ENCODE data around the gene DNAJB14. TPM values are rescaled to one million over a fixed set of nuclear protein-coding genes. Genes with fewer than 3 reads are reported as not detected.

The DNAJB14 gene
- total RNA-seq, 2 experiments from 2014 or later, result 33.3 to 34.1 TPM

- Mint-ChIP-seq H3K36me3 (peaks cover 38% of the 10 kb centered on the region), H3K4me3 (no peak overlapping the region), H3K9me3 (no peaks in the 10 kb centered on the region), H3K4me1 (peaks cover 31% of the 10 kb centered on the region), H3K27me3 (no peaks in the 10 kb centered on the region), H3K27ac (peak overlapping the region; percentile 42)
- DNase-seq, result no peak
Observed at GRCh38 chr4:99861120-99861905, 85.1 kb downstream of the DNAJB14 start.

GRCh38 chr4:99860521-99860920 is 85.9 kb downstream of the DNAJB14 start:
- no peak for DNase-seq
- peaks cover 35% of the 10 kb centered on the region for H3K4me1 Mint-ChIP-seq
- H3K27ac Mint-ChIP-seq, result no peak overlapping the region
- H3K36me3 Mint-ChIP-seq, result peaks cover 40% of the 10 kb centered on the region
- no peaks in the 10 kb centered on the region for H3K27me3 Mint-ChIP-seq
- no peaks in the 10 kb centered on the region for H3K9me3 Mint-ChIP-seq
- no peak overlapping the region for H3K4me3 Mint-ChIP-seq

DNA sequence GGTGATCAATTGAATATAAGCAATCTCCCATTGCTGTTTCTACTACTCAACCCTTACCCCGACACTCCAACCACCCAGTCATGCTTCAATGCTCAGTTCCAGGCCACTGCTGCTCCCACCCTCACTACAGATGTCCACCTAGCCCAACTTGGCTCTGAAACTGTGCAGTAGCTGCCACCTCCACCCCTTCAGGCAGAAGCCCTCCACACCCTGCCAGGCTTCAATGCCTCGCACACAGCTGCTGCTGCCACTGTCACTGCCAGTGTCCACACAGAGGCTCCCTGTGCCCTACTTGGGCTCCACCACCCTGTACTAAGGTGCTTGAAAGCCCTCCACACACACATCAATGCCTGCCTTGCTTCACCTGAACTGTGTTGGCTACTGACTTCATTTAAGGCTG is 86.8 kb downstream of the DNAJB14 start:
- peaks cover 44% of the 10 kb centered on the region for H3K4me1 Mint-ChIP-seq
- no peak overlapping the region for H3K27ac Mint-ChIP-seq

GRCh38 chr4:99857307-99857706 is 89.1 kb downstream of the DNAJB14 start:
- H3K4me1 Mint-ChIP-seq, result peaks cover 60% of the 10 kb centered on the region
- no peak for DNase-seq
- H3K4me3 Mint-ChIP-seq, result peak overlapping the region; percentile 15
- no peaks in the 10 kb centered on the region for H3K27me3 Mint-ChIP-seq
- peaks cover 61% of the 10 kb centered on the region for H3K36me3 Mint-ChIP-seq
- H3K9me3 Mint-ChIP-seq, result no peaks in the 10 kb centered on the region
- H3K27ac Mint-ChIP-seq, result peak overlapping the region; percentile 74

More for the DNA sequence above, 86.8 kb downstream of the DNAJB14 start:
- no peaks in the 10 kb centered on the region for H3K9me3 Mint-ChIP-seq
- peaks cover 43% of the 10 kb centered on the region for H3K36me3 Mint-ChIP-seq
- no peaks in the 10 kb centered on the region for H3K27me3 Mint-ChIP-seq
- no peak for DNase-seq
- H3K4me3 Mint-ChIP-seq, result no peak overlapping the region

DNA sequence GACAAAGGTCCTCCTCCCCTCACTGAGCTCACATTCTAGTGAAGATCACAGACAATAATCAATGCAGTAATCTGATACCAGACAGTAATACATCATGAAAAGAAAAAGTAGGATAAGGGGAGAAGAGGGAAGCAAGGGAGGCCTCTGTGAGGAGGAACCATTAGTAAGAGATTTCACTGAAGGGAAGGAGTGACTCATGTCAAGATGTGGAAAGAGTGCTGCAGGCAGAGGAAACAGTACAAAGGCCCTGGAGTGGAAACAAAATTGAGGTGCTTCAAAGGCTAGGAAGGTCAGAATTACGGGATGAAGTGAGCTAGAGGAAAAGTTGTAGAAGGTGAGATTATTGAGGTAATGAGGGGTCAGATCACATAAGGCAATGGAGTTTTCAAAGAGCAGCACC is 90.3 kb downstream of the DNAJB14 start:
- H3K9me3 Mint-ChIP-seq, result no peaks in the 10 kb centered on the region
- peak overlapping the region; percentile 15 for H3K4me3 Mint-ChIP-seq
- H3K27ac Mint-ChIP-seq, result peak overlapping the region; percentile 74
- H3K27me3 Mint-ChIP-seq, result no peaks in the 10 kb centered on the region
- H3K4me1 Mint-ChIP-seq, result peaks cover 60% of the 10 kb centered on the region
- no peak for DNase-seq
- H3K36me3 Mint-ChIP-seq, result peaks cover 57% of the 10 kb centered on the region

- Mint-ChIP-seq H3K4me1 (peaks cover 62% of the 10 kb centered on the region), H3K27ac (peak overlapping the region; percentile 67), H3K36me3 (peaks cover 60% of the 10 kb centered on the region), H3K9me3 (no peaks in the 10 kb centered on the region), H3K27me3 (no peaks in the 10 kb centered on the region), H3K4me3 (no peak overlapping the region)
- DNase-seq, result no peak
Observed at GRCh38 chr4:99855678-99856077, 90.7 kb downstream of the DNAJB14 start.

GRCh38 chr4:99853999-99854398 is 92.4 kb downstream of the DNAJB14 start:
- H3K4me3 Mint-ChIP-seq, result no peak overlapping the region
- no peak overlapping the region for H3K27ac Mint-ChIP-seq
- no peaks in the 10 kb centered on the region for H3K27me3 Mint-ChIP-seq
- peaks cover 65% of the 10 kb centered on the region for H3K36me3 Mint-ChIP-seq
- H3K4me1 Mint-ChIP-seq, result peaks cover 72% of the 10 kb centered on the region
- peaks cover 1% of the 10 kb centered on the region for H3K9me3 Mint-ChIP-seq
- DNase-seq, result no peak

DNA sequence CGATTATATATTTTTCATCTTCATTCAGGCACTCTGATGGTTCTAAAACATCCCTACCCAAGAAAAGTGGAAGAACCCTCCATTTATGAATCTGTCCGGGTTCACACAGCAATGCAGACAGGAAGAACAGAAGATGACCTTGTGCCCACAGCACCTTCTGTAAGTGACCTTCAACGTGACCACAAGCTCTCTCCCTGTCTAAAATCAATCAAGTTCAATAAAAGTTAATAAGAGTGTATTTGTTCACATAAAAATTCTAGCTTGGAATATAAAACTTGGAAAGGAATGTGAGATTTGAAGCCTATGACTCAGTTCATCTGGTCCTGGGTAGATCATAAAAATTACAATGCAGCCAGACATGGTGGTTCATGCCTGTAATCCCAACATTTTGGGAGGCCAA is 93.2 kb downstream of the DNAJB14 start:
- Mint-ChIP-seq H3K36me3 (peaks cover 68% of the 10 kb centered on the region), H3K9me3 (peaks cover 1% of the 10 kb centered on the region), H3K4me1 (peaks cover 78% of the 10 kb centered on the region), H3K27ac (peak overlapping the region; percentile 90), H3K27me3 (no peaks in the 10 kb centered on the region), H3K4me3 (no peak overlapping the region)
- DNase-seq, result no peak

- peaks cover 81% of the 10 kb centered on the region for H3K4me1 Mint-ChIP-seq
- DNase-seq, result no peak
- peak overlapping the region; percentile 38 for H3K4me3 Mint-ChIP-seq
- no peaks in the 10 kb centered on the region for H3K27me3 Mint-ChIP-seq
- peaks cover 3% of the 10 kb centered on the region for H3K9me3 Mint-ChIP-seq
- H3K36me3 Mint-ChIP-seq, result peaks cover 70% of the 10 kb centered on the region
- peak overlapping the region; percentile 90 for H3K27ac Mint-ChIP-seq
Observed at GRCh38 chr4:99852199-99852749, 94.1 kb downstream of the DNAJB14 start.

DNA sequence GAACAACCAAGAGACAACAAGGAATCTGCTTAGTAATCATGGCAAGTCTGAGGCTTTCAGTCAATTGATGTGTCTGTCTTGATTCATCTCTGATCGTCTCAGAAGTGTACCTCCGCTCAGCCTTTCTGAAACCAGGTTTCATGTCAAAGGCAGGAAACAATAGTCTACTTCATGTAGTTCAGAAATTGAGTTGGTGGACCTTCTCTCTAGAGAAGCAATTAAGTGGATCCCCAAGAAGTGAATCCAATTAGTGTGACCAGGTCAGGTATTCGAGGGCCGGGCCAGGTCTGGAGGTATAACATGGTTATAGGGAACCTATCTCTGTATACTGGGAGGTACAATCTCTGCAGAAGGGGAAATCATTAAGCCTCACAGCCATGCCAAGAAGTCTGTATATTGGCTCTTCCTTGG is 97.8 kb downstream of the DNAJB14 start:
- Mint-ChIP-seq H3K4me1 (peaks cover 80% of the 10 kb centered on the region), H3K36me3 (peaks cover 63% of the 10 kb centered on the region), H3K27ac (peak overlapping the region; percentile 98), H3K4me3 (peak overlapping the region; percentile 29), H3K27me3 (no peaks in the 10 kb centered on the region), H3K9me3 (peaks cover 5% of the 10 kb centered on the region)
- DNase-seq, result no peak

DNA sequence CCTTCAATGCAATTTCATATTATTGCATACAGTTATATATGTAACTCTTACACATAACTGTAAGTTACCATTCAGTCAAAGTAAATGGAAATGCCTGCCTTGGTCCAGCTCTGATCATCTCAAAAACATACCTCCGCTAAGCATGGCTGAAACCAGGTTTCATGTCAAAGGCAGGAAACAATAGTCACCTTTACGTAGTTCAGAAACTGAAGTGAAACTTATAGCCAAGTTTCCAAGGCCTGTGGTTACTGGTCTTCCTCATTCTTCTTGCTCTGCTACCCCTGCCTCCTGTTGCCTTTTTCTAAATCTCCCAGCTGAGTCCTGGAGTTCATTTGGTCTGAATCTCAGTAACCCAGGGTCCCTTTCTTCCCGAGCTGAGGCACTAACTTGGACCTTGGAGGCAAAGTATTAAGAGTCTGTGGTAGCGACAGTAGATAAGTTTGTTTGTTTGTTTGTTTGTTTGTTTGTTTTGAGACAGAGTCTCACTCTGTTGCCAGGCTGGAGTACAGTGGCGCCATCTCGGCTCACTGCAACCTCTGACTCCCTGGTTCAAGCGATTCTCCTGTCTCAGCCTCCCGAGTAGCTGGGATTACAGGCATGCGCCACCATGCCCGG is 98.9 kb downstream of the DNAJB14 start:
- peaks cover 58% of the 10 kb centered on the region for H3K36me3 Mint-ChIP-seq
- H3K27me3 Mint-ChIP-seq, result no peaks in the 10 kb centered on the region
- peak overlapping the region; percentile 52 for H3K4me3 Mint-ChIP-seq
- H3K4me1 Mint-ChIP-seq, result peaks cover 71% of the 10 kb centered on the region
- peak; percentile 36 for DNase-seq
- peaks cover 5% of the 10 kb centered on the region for H3K9me3 Mint-ChIP-seq
- H3K27ac Mint-ChIP-seq, result peak overlapping the region; percentile 98

DNA sequence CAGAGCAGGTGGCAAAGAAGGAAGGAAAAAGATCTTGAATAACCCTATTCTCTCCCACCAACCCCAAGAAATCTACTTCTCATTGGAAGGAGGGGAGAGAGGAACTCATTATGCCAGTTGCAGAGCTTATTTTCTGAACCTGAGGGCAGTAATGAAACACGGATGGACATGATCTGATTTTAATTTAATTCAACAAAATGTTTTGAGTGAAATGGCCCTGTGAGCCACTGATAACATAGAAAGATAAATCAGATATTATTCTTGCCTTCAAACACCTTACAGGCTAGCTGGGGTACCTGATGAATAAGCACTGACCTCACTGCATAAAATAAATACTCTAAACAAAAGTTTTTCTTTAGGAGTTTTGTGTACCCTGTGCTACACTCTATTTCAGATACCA is 99.5 kb downstream of the DNAJB14 start:
- Mint-ChIP-seq H3K4me3 (peak overlapping the region; percentile 52), H3K4me1 (peaks cover 65% of the 10 kb centered on the region), H3K36me3 (peaks cover 61% of the 10 kb centered on the region), H3K27ac (peak overlapping the region; percentile 98), H3K27me3 (no peaks in the 10 kb centered on the region), H3K9me3 (peaks cover 5% of the 10 kb centered on the region)
- DNase-seq, result no peak

Other genes starting within 250 kb of the DNAJB14 start
- 10 to 100 TPM; 37.9 to 39.7 TPM for gene DAPP1, start 129.8 kb downstream of the DNAJB14 start, total RNA-seq
- gene LAMTOR3, start 52.2 kb downstream of the DNAJB14 start, total RNA-seq, result 10 to 100 TPM; 33.6 to 35.1 TPM
- gene H2AZ1, start 3.7 kb upstream of the DNAJB14 start, total RNA-seq, result 100 to 1,000 TPM; 735 to 794 TPM
- under 1 TPM in 1 of 2 experiments, not detected in 1; 0.34 TPM for gene DDIT4L, start 243.8 kb upstream of the DNAJB14 start, total RNA-seq